ENCODE measurements around the gene SBK3. TPM values are rescaled to one million over a fixed set of nuclear protein-coding genes. Genes with fewer than 3 reads are reported as not detected.

SBK3 gene
- polyA plus RNA-seq, 1 of the 3 experiments (the other 2 are of a cell fraction): 0.03 TPM

- no peak overlapping the region for H3K4me2 ChIP-seq
- DNase-seq: no peak
- H3K4me3 ChIP-seq (ENCODE audit: low read depth in 2 of 2, low read length in 1 of 2): no peak overlapping the region
- WGBS (ENCODE audit: low lambda C conversion rate): 82% methylated on average over 10 of the region's 10 CpGs
- H3K36me3 ChIP-seq (replicated peaks in 1 of 2; ENCODE audit: control insufficient read depth in 1 of 2, insufficient read depth in 2 of 2, low read length in 1 of 2): peaks cover 7 to 20% of the 10 kb centered on the region in 2 experiments
- ChIA-PET POLR2A (no interaction called here), CTCF (interaction anchor here (1.1 kb wide), 1 partner anchor 41 kb away, joined by 3 read pairs; no protein-coding TSS in a partner anchor)
- H2AFZ ChIP-seq (ENCODE audit: low read depth): no peak overlapping the region
- no peaks in the 10 kb centered on the region for H4K20me1 ChIP-seq (ENCODE audit: insufficient read depth)
- no peak overlapping the region for H3K9ac ChIP-seq
- no peaks in the 10 kb centered on the region for H3K9me2 ChIP-seq
- H3F3A ChIP-seq (replicated peaks; ENCODE audit: insufficient read depth): peaks cover 8% of the 10 kb centered on the region
- H3K4me1 ChIP-seq (ENCODE audit: control insufficient read depth in 1 of 2, insufficient read depth in 2 of 2, low read depth in 1 of 2, low read length in 1 of 2): peaks cover 11% of the 10 kb centered on the region in 2 experiments; a peak in 2 of 4 replicates
- TF ChIP-seq MAX (IDR thresholded peaks at IDR 0.05; ENCODE audit: low read depth): no peak
- no peak for TF ChIP-seq ELF1 (IDR thresholded peaks at IDR 0.05)
- no peak for TF ChIP-seq NRF1 (IDR thresholded peaks at IDR 0.05; ENCODE audit: low read depth, low read length)
- no peak for TF ChIP-seq FOXM1 (IDR thresholded peaks at IDR 0.05; ENCODE audit: low read depth)
- no peak for TF ChIP-seq CHD2 (IDR thresholded peaks at IDR 0.05; ENCODE audit: low read length, partially characterized antibody)
- no peak for TF ChIP-seq RFX5 (IDR thresholded peaks at IDR 0.05; ENCODE audit: low read length)
- TF ChIP-seq POLR2AphosphoS5 (IDR thresholded peaks at IDR 0.05; ENCODE audit: low read depth, low read length): no peak
- no peak for TF ChIP-seq USF1 (IDR thresholded peaks at IDR 0.05; ENCODE audit: borderline replicate concordance, low read depth)
- no peak for TF ChIP-seq TCF12 (IDR thresholded peaks at IDR 0.05)
- no peak for TF ChIP-seq RAD21 (IDR thresholded peaks at IDR 0.05; ENCODE audit: low read length)
- TF ChIP-seq GATA2 (CRISPR knock-in tag; IDR thresholded peaks at IDR 0.05): no peak
- H3K27ac ChIP-seq (ENCODE audit: low read depth in 2 of 2, low read length in 1 of 2): no peak overlapping the region
- no peaks in the 10 kb centered on the region for H3K79me2 ChIP-seq (ENCODE audit: insufficient read depth)
- no peaks in the 10 kb centered on the region for H3K27me3 ChIP-seq (ENCODE audit: insufficient read depth)
- no peaks in the 10 kb centered on the region for H3K9me3 ChIP-seq
These were observed 45.3 kb upstream of the SBK3 start for GRCh38 chr19:55590617-55591016.

- POLR2A ChIA-PET: no interaction called here
- Histone ChIP-seq H3F3A (replicated peaks; ENCODE audit: insufficient read depth) (peaks cover 12% of the 10 kb centered on the region), H2AFZ (ENCODE audit: low read depth) (no peak overlapping the region), H3K27ac (ENCODE audit: low read depth in 2 of 2, low read length in 1 of 2) (no peak overlapping the region), H3K9ac (no peak overlapping the region), H4K20me1 (ENCODE audit: insufficient read depth) (no peaks in the 10 kb centered on the region), H3K4me1 (ENCODE audit: control insufficient read depth in 1 of 2, insufficient read depth in 2 of 2, low read depth in 1 of 2, low read length in 1 of 2) (peaks cover 13 to 15% of the 10 kb centered on the region in 2 experiments; a peak in 2 of 4 replicates), H3K9me2 (no peaks in the 10 kb centered on the region), H3K9me3 (no peaks in the 10 kb centered on the region), H3K4me3 (ENCODE audit: low read depth in 2 of 2, low read length in 1 of 2) (no peak overlapping the region), H3K4me2 (no peak overlapping the region), H3K36me3 (replicated peaks in 1 of 2; ENCODE audit: control insufficient read depth in 1 of 2, insufficient read depth in 2 of 2, low read length in 1 of 2) (peaks cover 7 to 15% of the 10 kb centered on the region in 2 experiments), H3K27me3 (ENCODE audit: insufficient read depth) (no peaks in the 10 kb centered on the region), H3K79me2 (ENCODE audit: insufficient read depth) (no peaks in the 10 kb centered on the region)
- DNase-seq: no peak
- WGBS (ENCODE audit: low lambda C conversion rate): 70% methylated on average over 7 of the region's 7 CpGs
- CTCF ChIA-PET: interaction anchor here (1.1 kb wide), 1 partner anchor 41 kb away, joined by 3 read pairs; no protein-coding TSS in a partner anchor
- TF ChIP-seq ZBTB33 (IDR thresholded peaks at IDR 0.05; ENCODE audit: borderline replicate concordance, low read depth) (no peak), POLR2AphosphoS5 (IDR thresholded peaks at IDR 0.05; ENCODE audit: low read depth, low read length) (no peak), NFIC (IDR thresholded peaks at IDR 0.05; ENCODE audit: borderline replicate concordance) (no peak), CTCF (IDR thresholded peaks at IDR 0.05) (no peak), NRF1 (IDR thresholded peaks at IDR 0.05; ENCODE audit: low read depth, low read length) (no peak), IRF3 (IDR thresholded peaks at IDR 0.05; ENCODE audit: low read depth, low read length) (no peak), REST (IDR thresholded peaks at IDR 0.05; ENCODE audit: low read depth, low read length) (no peak), TAF1 (IDR thresholded peaks at IDR 0.05; ENCODE audit: borderline replicate concordance, low read depth, low read length) (no peak), RCOR1 (IDR thresholded peaks at IDR 0.05; ENCODE audit: low read length) (no peak), FOSL2 (IDR thresholded peaks at IDR 0.05; ENCODE audit: borderline replicate concordance, low read depth) (no peak), GATA2 (CRISPR knock-in tag; IDR thresholded peaks at IDR 0.05) (no peak), ELF1 (IDR thresholded peaks at IDR 0.05) (no peak)
These were observed 44.8 kb upstream of the SBK3 start for GRCh38 chr19:55590109-55590508.
